Fibroblast of lung (primary cell): Measurements from ENCODE around the gene MARK3. TPM values are rescaled to one million over a fixed set of nuclear protein-coding genes. Genes with fewer than 3 reads are reported as not detected.

Experiments
- DNase-seq, 2 donors: peaks; one replicate each; pipeline versions ENCODE4 v3.0.0 to v3.0.0-alpha.2; 2010; ENCODE audit warnings: low read depth in 2 of 2
- H2AFZ ChIP-seq: 2 replicates; pipeline ENCODE4 v1.5.1; 2012; ENCODE audit warnings: low read length, control low read depth, inconsistent platforms
- H3K27ac ChIP-seq: 2 replicates; pipeline ENCODE4 v1.5.1; 2011; ENCODE audit warnings: low read length, control low read depth; ENCODE audit not compliant: insufficient read depth
- H3K27me3 ChIP-seq: 2 replicates; pipeline ENCODE4 v1.5.1; 2011; ENCODE audit warnings: mild to moderate bottlenecking, low read length; ENCODE audit not compliant: control insufficient read depth, insufficient read depth
- H3K36me3 ChIP-seq: 2 replicates; pipeline ENCODE4 v1.5.1; 2011; ENCODE audit warnings: low read length; ENCODE audit not compliant: control insufficient read depth, insufficient read depth
- H3K4me1 ChIP-seq: 2 replicates; pipeline ENCODE4 v1.5.1; 2011; ENCODE audit warnings: low read length; ENCODE audit not compliant: control insufficient read depth, insufficient read depth; ENCODE audit errors: extremely low read depth
- H3K4me2 ChIP-seq: 2 replicates; pipeline ENCODE4 v1.5.1; 2011; ENCODE audit warnings: low read length, control low read depth; ENCODE audit not compliant: insufficient read depth; ENCODE audit errors: extremely low read depth
- H3K4me3 ChIP-seq, 4 experiments: fragments of 200-600 bp in 1 of 4; sonication (generic) in 1 of 4; replicated peaks in 1 of 4; 2 replicates each; pipeline ENCODE4 v1.5.1; 2011 to 2016; ENCODE audit warnings: low read length in 4 of 4, low read depth in 3 of 4, mild to moderate bottlenecking in 3 of 4, control low read depth in 2 of 4, inconsistent platforms in 1 of 4, mixed read lengths in 1 of 4; ENCODE audit not compliant: insufficient read depth in 1 of 4; ENCODE audit errors: control extremely low read depth in 1 of 4
- H3K79me2 ChIP-seq: 2 replicates; pipeline ENCODE4 v1.5.1; 2012; ENCODE audit warnings: mild to moderate bottlenecking, low read length, inconsistent platforms; ENCODE audit not compliant: control insufficient read depth, insufficient read depth
- H3K9ac ChIP-seq: 2 replicates; pipeline ENCODE4 v1.5.1; 2011; ENCODE audit warnings: mild to moderate bottlenecking, low read length, control low read depth; ENCODE audit not compliant: insufficient read depth
- H3K9me3 ChIP-seq: 2 replicates; pipeline ENCODE4 v1.5.1; 2012; ENCODE audit warnings: low read depth, low read length; ENCODE audit not compliant: control insufficient read depth, insufficient read depth
- H4K20me1 ChIP-seq: 2 replicates; pipeline ENCODE4 v1.5.1; 2011; ENCODE audit warnings: low read length; ENCODE audit not compliant: control insufficient read depth, insufficient read depth; ENCODE audit errors: extremely low read depth
- CTCF ChIP-seq, 2 donors: IDR thresholded peaks in 1 of 2; conservative IDR thresholded peaks in 1 of 2; 1 replicate in 1 of 2; 2 replicates in 1 of 2; pipeline ENCODE4 v1.5.1; 2011 to 2012; ENCODE audit warnings: low read length in 2 of 2, control low read depth in 1 of 2, inconsistent platforms in 1 of 2, low read depth in 1 of 2, mild to moderate bottlenecking in 1 of 2
- EZH2 ChIP-seq: IDR thresholded peaks from 2 replicates; pipeline ENCODE4 v1.5.1; 2012; ENCODE audit warnings: low read length, control low read depth, mild to moderate bottlenecking; ENCODE audit errors: missing control alignments
- polyA plus RNA-seq, 2 donors: library from polyadenylated mRNA; depleted of rRNA in 1 of 2; stranded (reverse) in 1 of 2; unstranded in 1 of 2; fragments of >200 nt; gene quantifications; 2 replicates each; pipeline ENCODE4 v1.2.1, GENCODE V29; 2011 to 2012; ENCODE audit warnings: missing spikeins in 1 of 2
- total RNA-seq: library from RNA; depleted of rRNA; stranded (reverse); fragments of >200 nt; gene quantifications from 2 replicates; pipeline ENCODE4 v1.2.1, GENCODE V29; 2014

Gene MARK3
- total and polyA plus RNA-seq, 2 donors (not counting 1 experiment from before 2014, with no cell fraction given) = 76.0 to 119 TPM

GRCh38 chr14:103517721-103518421 lies 132.7 kb downstream of the MARK3 start:
- TF ChIP-seq CTCF (conservative IDR thresholded peaks at IDR 0.05 in 1 of 2, IDR thresholded peaks at IDR 0.05 in 1 of 2; ENCODE audit: low read depth in 1 of 2, low read length in 2 of 2) (no peak), EZH2 (no peak)
- DNase-seq = peak in 1 of 2 donors; percentile 20
- peak overlapping the region; percentile 28 for H3K27ac ChIP-seq

GRCh38 chr14:103518422-103519042 lies 133.3 kb downstream of the MARK3 start:
- peak in 1 of 2 donors; percentile 39 for DNase-seq

More at GRCh38 chr14:103517721-103518421, 132.7 kb downstream of the MARK3 start:
- Histone ChIP-seq H2AFZ (no peak overlapping the region), H3K36me3 (peaks cover 2% of the 10 kb centered on the region), H3K4me1 (peaks cover 17% of the 10 kb centered on the region), H3K9ac (no peak overlapping the region), H3K9me3 (no peaks in the 10 kb centered on the region), H4K20me1 (no peaks in the 10 kb centered on the region), H3K4me3 (no peak overlapping the region), H3K4me2 (no peak overlapping the region), H3K79me2 (no peaks in the 10 kb centered on the region), H3K27me3 (no peaks in the 10 kb centered on the region)

More at GRCh38 chr14:103518422-103519042, 133.3 kb downstream of the MARK3 start:
- TF ChIP-seq EZH2 = no peak
- TF ChIP-seq CTCF (conservative IDR thresholded peaks at IDR 0.05 in 1 of 2, IDR thresholded peaks at IDR 0.05 in 1 of 2; ENCODE audit: low read depth in 1 of 2, low read length in 2 of 2) = peak; percentile 81 to 94
- no peak overlapping the region for H3K27ac ChIP-seq
- no peak overlapping the region for H3K4me3 ChIP-seq
- no peak overlapping the region for H2AFZ ChIP-seq
- no peaks in the 10 kb centered on the region for H3K27me3 ChIP-seq
- H3K36me3 ChIP-seq = peaks cover 2% of the 10 kb centered on the region
- no peak overlapping the region for H3K9ac ChIP-seq
- no peaks in the 10 kb centered on the region for H3K79me2 ChIP-seq
- H3K4me1 ChIP-seq = peaks cover 16% of the 10 kb centered on the region
- no peaks in the 10 kb centered on the region for H3K9me3 ChIP-seq
- no peak overlapping the region for H3K4me2 ChIP-seq
- H4K20me1 ChIP-seq = no peaks in the 10 kb centered on the region
